GM10266 (cell line): ENCODE results near the gene UBTF.

Source experiments
- DNase-seq: peaks from one replicate; pipeline ENCODE4 v3.0.0; 2012; ENCODE audit errors: extremely low spot score
- CTCF ChIP-seq: IDR thresholded peaks from 2 replicates; pipeline ENCODE4 v1.5.1; 2012; ENCODE audit warnings: mild to moderate bottlenecking, low read depth; ENCODE audit not compliant: control insufficient read depth, insufficient read depth; ENCODE audit errors: missing control alignments

UBTF gene

GRCh38 chr17:44218344-44219107 is 949 bp downstream of the UBTF start:
- TF ChIP-seq CTCF: peak; percentile 67
- peak; percentile 97 for DNase-seq

GRCh38 chr17:44217738-44218343 is 1.6 kb downstream of the UBTF start:
- TF ChIP-seq CTCF: no peak
- no peak for DNase-seq

- TF ChIP-seq CTCF: no peak
Measured at GRCh38 chr17:44216694-44217093, 2.8 kb downstream of the UBTF start.

GRCh38 chr17:44216173-44216572 is 3.3 kb downstream of the UBTF start:
- DNase-seq: no peak
- no peak for TF ChIP-seq CTCF

More at GRCh38 chr17:44216694-44217093, 2.8 kb downstream of the UBTF start:
- no peak for DNase-seq

GRCh38 chr17:44214896-44215295 is 4.6 kb downstream of the UBTF start:
- no peak for TF ChIP-seq CTCF
- DNase-seq: no peak

- no peak for TF ChIP-seq CTCF
- no peak for DNase-seq
Measured at GRCh38 chr17:44214230-44214494, 5.3 kb downstream of the UBTF start.
